Measurements from ENCODE around the gene ABCF1. TPM values are rescaled to one million over a fixed set of nuclear protein-coding genes. Genes with fewer than 3 reads are reported as not detected.
"Not testable (repeated sequence)": the region's sequence is repeated elsewhere in the genome, so short reads cannot be mapped to it uniquely, and the experiment has no call there.

Gene ABCF1
- total RNA-seq = 54.0 and 64.4 TPM in 2 replicates

GRCh38 chr6:30571075-30571761 lies at the start of gene ABCF1:
Gene ABCF1, plus strand, starts transcription at chr6:30571442. Its CDS starts 46 bp downstream, at chr6:30571488.
- DNase-seq (ENCODE audit: extremely low read depth, low read depth, low spot score) = peak; percentile 56

GRCh38 chr6:30521952-30522351 lies 49.3 kb upstream of the ABCF1 start:
- DNase-seq (ENCODE audit: extremely low read depth, low read depth, low spot score) = not testable (repeated sequence)

- DNase-seq (ENCODE audit: extremely low read depth, low read depth, low spot score) = not testable (repeated sequence)
These were observed 44.8 kb upstream of the ABCF1 start for GRCh38 chr6:30526444-30526843.

GRCh38 chr6:30529349-30529875 lies 41.8 kb upstream of the ABCF1 start:
- not testable (repeated sequence) for DNase-seq (ENCODE audit: extremely low read depth, low read depth, low spot score)

- no peak for DNase-seq (ENCODE audit: extremely low read depth, low read depth, low spot score)
These were observed 41.2 kb upstream of the ABCF1 start for GRCh38 chr6:30530014-30530413.

- no peak for DNase-seq (ENCODE audit: extremely low read depth, low read depth, low spot score)
These were observed 37.6 kb upstream of the ABCF1 start for GRCh38 chr6:30533460-30534294.

GRCh38 chr6:30537931-30538330 lies 33.3 kb upstream of the ABCF1 start:
- no peak for DNase-seq (ENCODE audit: extremely low read depth, low read depth, low spot score)

- peak; percentile 78 for DNase-seq (ENCODE audit: extremely low read depth, low read depth, low spot score)
These were observed 29.5 kb upstream of the ABCF1 start for GRCh38 chr6:30541515-30542403.

- DNase-seq (ENCODE audit: extremely low read depth, low read depth, low spot score) = no peak
These were observed 28.9 kb upstream of the ABCF1 start for GRCh38 chr6:30542404-30542725.

- no peak for DNase-seq (ENCODE audit: extremely low read depth, low read depth, low spot score)
These were observed 28.3 kb upstream of the ABCF1 start for GRCh38 chr6:30542915-30543314.

- no peak for DNase-seq (ENCODE audit: extremely low read depth, low read depth, low spot score)
These were observed 27.4 kb upstream of the ABCF1 start for GRCh38 chr6:30543821-30544220.

- DNase-seq (ENCODE audit: extremely low read depth, low read depth, low spot score) = peak; percentile 55
These were observed 26.5 kb upstream of the ABCF1 start for GRCh38 chr6:30544666-30545272.

- DNase-seq (ENCODE audit: extremely low read depth, low read depth, low spot score) = no peak
These were observed 23.8 kb upstream of the ABCF1 start for GRCh38 chr6:30547454-30547853.

GRCh38 chr6:30548375-30548774 lies 22.9 kb upstream of the ABCF1 start:
- no peak for DNase-seq (ENCODE audit: extremely low read depth, low read depth, low spot score)

- no peak for DNase-seq (ENCODE audit: extremely low read depth, low read depth, low spot score)
These were observed 16.8 kb upstream of the ABCF1 start for GRCh38 chr6:30554404-30554803.

- no peak for DNase-seq (ENCODE audit: extremely low read depth, low read depth, low spot score)
These were observed 16.1 kb upstream of the ABCF1 start for GRCh38 chr6:30554962-30555815.

GRCh38 chr6:30555816-30556065 lies 15.5 kb upstream of the ABCF1 start:
- DNase-seq (ENCODE audit: extremely low read depth, low read depth, low spot score) = no peak

- DNase-seq (ENCODE audit: extremely low read depth, low read depth, low spot score) = no peak
These were observed 15.0 kb upstream of the ABCF1 start, which contains the start of gene GNL1 for GRCh38 chr6:30556066-30556905. Gene GNL1, minus strand, starts transcription at chr6:30556489. Its CDS starts 286 bp downstream, at chr6:30556203.

All from glomerular endothelial cell (primary cell).